Transverse colon (tissue), 4 donors: Measurements from ENCODE around the gene NEURL1. TPM values are rescaled to one million over a fixed set of nuclear protein-coding genes. Genes with fewer than 3 reads are reported as not detected.

ENCODE experiments used
- DNase-seq: peaks from one replicate; pipeline ENCODE4 v3.0.0-alpha.2; 2019
- H3K27ac ChIP-seq, 4 donors: fragments of 200-600 bp; sonication (generic); 2 replicates each; pipeline ENCODE4 v1.5.1; 2016 to 2018; ENCODE audit warnings: inconsistent platforms in 4 of 4
- H3K27me3 ChIP-seq: fragments of 200-600 bp; sonication (generic); 2 replicates; pipeline ENCODE4 v1.5.1; 2017; ENCODE audit warnings: inconsistent platforms
- H3K36me3 ChIP-seq, 4 donors: fragments of 200-600 bp; sonication (generic); 2 replicates each; pipeline ENCODE4 v1.5.1; 2017 to 2019; ENCODE audit warnings: inconsistent platforms in 4 of 4
- H3K4me1 ChIP-seq, 4 donors: fragments of 200-600 bp; sonication (generic); 2 replicates each; pipeline ENCODE4 v1.5.1; 2017 to 2020; ENCODE audit warnings: inconsistent platforms in 4 of 4
- H3K4me3 ChIP-seq, 4 donors: fragments of 200-600 bp; sonication (generic); 1 replicate in 1 of 4; 2 replicates in 3 of 4; pipeline versions ENCODE4 v1.5.1 to v1.6.1; 2017 to 2019; ENCODE audit warnings: inconsistent platforms in 4 of 4
- H3K9me3 ChIP-seq, 2 donors: fragments of 200-600 bp; sonication (generic); 2 replicates each; pipeline ENCODE4 v1.5.1; 2017 to 2019; ENCODE audit warnings: inconsistent platforms in 2 of 2
- EP300 ChIP-seq: sonication (generic); formaldehyde crosslinking; IDR thresholded peaks from one replicate; pipeline ENCODE4 v1.6.1; 2017; ENCODE audit warnings: antibody characterized with exemption, low read depth
- POLR2A ChIP-seq: fragments of 450-650 bp; IDR thresholded peaks from one replicate; pipeline ENCODE4 v1.6.1; 2016; ENCODE audit warnings: antibody characterized with exemption, mild to moderate bottlenecking, moderate library complexity
- POLR2AphosphoS5 ChIP-seq, 3 donors: sonication (generic); formaldehyde crosslinking; IDR thresholded peaks; one replicate each; pipeline ENCODE4 v1.6.1; 2016; ENCODE audit warnings: antibody characterized with exemption in 3 of 3
- WGBS, 2 donors: methylation state at CpG; one replicate each; pipeline ENCODE4 v1.1.5; 2018; ENCODE audit warnings: low coverage in 1 of 2; 5-methylcytosine and 5-hydroxymethylcytosine counted together
- in situ Hi-C, 4 donors: fragments of 200-750 bp; cut with MboI; loops; one replicate each; pipeline versions ENCODE4 v1.15.0 to v1.15.1; 2017; ENCODE audit warnings: low sequenced_read_pairs in 3 of 4, low pct_ligation_motif_present in 1 of 4, low pct_unique_long_range_greater_than_20kb in 1 of 4
- intact Hi-C: fragments of 100-400 bp; cut with DNase I; formaldehyde crosslinking; loops from one replicate; pipeline ENCODE4 v1.15.1; 2023; ENCODE audit warnings: low total_unique reads
- total RNA-seq, 4 donors: library from RNA; depleted of rRNA; stranded (reverse); fragments of >200 nt; gene quantifications; one replicate each; pipeline ENCODE4 v1.1.0, GENCODE V29; 2016
- TF ChIP-seq, protein P1 (sequence below), 5 experiments: fragments of 200-600 bp in 3 of 5; fragments of 450-650 bp in 2 of 5; sonication (generic) in 3 of 5; IDR thresholded peaks; 1 replicate in 2 of 5; 2 replicates in 3 of 5; pipeline ENCODE4 v1.5.1; 2016 to 2017; ENCODE audit warnings: antibody characterized with exemption in 5 of 5, inconsistent platforms in 3 of 5, mild to moderate bottlenecking in 2 of 5, moderate library complexity in 1 of 5

Gene NEURL1
- total RNA-seq, 4 donors from 2014 or later, result 36.7 to 177 (median 55.8) TPM

DNA sequence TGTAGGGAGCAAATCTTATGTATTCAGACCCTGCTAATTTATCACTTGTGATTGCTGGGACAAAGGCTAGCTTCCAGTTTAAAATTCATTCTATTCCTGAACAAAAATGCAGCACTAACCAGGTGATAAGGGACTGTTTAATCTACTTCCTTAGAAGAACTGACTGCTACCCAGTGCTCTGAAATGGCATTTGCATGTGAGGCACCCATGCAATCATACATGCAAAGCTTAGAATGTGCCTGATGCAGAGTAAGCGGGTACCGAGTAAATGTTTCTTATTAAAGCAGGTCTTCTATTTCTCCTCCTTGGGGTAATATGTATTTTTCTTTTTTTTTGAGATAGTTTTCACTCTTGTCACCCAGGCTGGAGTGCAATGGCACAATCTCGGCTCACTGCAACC is 54.5 kb downstream of the NEURL1 start:
- H3K4me3 ChIP-seq, result no peak overlapping the region
- no peak for DNase-seq
- in situ Hi-C loops, result no loop called here
- H3K9me3 ChIP-seq, result no peaks in the 10 kb centered on the region
- no peaks in the 10 kb centered on the region for H3K36me3 ChIP-seq
- no peaks in the 10 kb centered on the region for H3K27me3 ChIP-seq
- WGBS, 2 donors, result 88 to 95% methylated on average over 3 of the region's 3 CpGs
- TF ChIP-seq POLR2A, result no peak
- no peak for TF ChIP-seq EP300
- TF ChIP-seq POLR2AphosphoS5 (IDR thresholded peaks at IDR 0.05), result no peak
- TF ChIP-seq, protein P1, sequence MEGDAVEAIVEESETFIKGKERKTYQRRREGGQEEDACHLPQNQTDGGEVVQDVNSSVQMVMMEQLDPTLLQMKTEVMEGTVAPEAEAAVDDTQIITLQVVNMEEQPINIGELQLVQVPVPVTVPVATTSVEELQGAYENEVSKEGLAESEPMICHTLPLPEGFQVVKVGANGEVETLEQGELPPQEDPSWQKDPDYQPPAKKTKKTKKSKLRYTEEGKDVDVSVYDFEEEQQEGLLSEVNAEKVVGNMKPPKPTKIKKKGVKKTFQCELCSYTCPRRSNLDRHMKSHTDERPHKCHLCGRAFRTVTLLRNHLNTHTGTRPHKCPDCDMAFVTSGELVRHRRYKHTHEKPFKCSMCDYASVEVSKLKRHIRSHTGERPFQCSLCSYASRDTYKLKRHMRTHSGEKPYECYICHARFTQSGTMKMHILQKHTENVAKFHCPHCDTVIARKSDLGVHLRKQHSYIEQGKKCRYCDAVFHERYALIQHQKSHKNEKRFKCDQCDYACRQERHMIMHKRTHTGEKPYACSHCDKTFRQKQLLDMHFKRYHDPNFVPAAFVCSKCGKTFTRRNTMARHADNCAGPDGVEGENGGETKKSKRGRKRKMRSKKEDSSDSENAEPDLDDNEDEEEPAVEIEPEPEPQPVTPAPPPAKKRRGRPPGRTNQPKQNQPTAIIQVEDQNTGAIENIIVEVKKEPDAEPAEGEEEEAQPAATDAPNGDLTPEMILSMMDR (IDR thresholded peaks at IDR 0.05), result no peak
- intact Hi-C loops, result no loop called here
- H3K27ac ChIP-seq, result peak overlapping the region; percentile 39 to 71 (median 51)
- H3K4me1 ChIP-seq, result peaks cover 7 to 53% (median 30%) of the 10 kb centered on the region in 4 donors

DNA sequence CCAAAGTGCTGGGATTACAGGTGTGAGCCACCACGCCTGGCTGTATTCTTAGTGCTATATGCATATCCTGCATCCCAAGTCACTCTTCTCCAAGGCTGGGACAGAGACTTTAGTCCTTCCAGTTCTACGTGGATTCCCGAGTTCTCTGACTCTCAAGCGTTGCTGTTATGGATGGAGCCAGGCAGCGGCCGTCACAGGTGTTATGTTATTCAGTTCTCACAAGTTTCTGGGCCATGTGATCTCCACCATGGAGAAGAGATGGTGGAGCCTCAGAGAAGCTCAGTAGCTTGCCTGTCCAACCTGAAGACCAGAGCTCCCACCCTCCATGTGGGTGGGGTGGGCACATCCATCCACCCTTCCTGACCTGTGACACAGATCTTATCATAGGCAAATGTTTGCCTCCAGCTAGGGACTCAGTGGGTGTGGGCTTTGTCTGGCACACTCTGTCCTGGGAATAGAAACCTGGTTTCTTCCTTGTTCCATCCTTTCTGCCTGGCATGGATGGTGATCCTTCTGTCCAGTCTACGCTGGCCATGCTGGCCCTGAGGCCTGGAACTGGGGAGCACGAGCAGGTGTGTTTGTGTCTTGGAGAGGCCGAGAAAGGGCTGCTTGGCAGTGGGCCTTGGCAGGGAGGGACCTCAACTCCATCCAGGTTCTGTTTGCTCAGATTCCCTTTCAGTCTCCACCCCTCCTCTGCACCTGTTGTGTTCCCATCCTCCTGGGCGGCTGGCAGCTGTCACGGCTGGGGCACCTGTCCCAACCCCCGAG is 55.3 kb downstream of the NEURL1 start:
- in situ Hi-C loops (no loop called here), intact Hi-C loops (no loop called here)
- 68% methylated on average over 11 of the region's 12 CpGs; no CpG with 5 or more reads in 1 of the 2 donors for WGBS, 2 donors
- peak; percentile 67 for TF ChIP-seq EP300
- peak; percentile 42 to 74 (median 69) for TF ChIP-seq POLR2AphosphoS5 (IDR thresholded peaks at IDR 0.05)
- TF ChIP-seq, protein P1 (IDR thresholded peaks at IDR 0.05), result no peak
- TF ChIP-seq POLR2A, result no peak
- H3K4me3 ChIP-seq, result no peak overlapping the region
- peaks cover 3 to 48% (median 24%) of the 10 kb centered on the region in 4 donors for H3K4me1 ChIP-seq
- peak; percentile 56 for DNase-seq
- H3K36me3 ChIP-seq, result no peaks in the 10 kb centered on the region
- no peaks in the 10 kb centered on the region for H3K9me3 ChIP-seq
- H3K27ac ChIP-seq, result peak overlapping the region; percentile 44 to 71 (median 63)
- H3K27me3 ChIP-seq, result no peaks in the 10 kb centered on the region

DNA sequence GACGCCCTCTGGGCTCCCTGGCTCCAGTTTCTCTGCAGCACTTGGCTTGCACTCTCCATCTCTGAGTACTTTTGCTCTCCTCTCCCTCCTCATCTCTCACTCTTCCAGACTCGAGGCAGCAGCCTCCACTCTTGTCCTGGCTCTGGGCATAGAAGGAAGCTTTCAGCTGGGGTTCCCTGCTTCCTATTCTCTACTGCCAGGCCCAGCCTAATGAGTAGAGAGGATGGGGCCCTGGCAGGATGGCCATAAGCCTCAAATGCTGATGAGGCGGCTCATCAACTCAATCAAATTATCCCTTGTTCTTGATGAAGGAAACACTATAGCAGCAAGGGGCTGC is 55.8 kb downstream of the NEURL1 start:
- no peak overlapping the region for H3K4me3 ChIP-seq
- WGBS, 2 donors, result 62% methylated on average over 3 of the region's 3 CpGs; no CpG with 5 or more reads in 1 of the 2 donors
- no peak for TF ChIP-seq POLR2AphosphoS5 (IDR thresholded peaks at IDR 0.05)
- no peak for TF ChIP-seq EP300
- TF ChIP-seq, protein P1 (IDR thresholded peaks at IDR 0.05), result no peak
- TF ChIP-seq POLR2A, result no peak
- no peaks in the 10 kb centered on the region for H3K36me3 ChIP-seq
- in situ Hi-C loops, result no loop called here
- H3K27ac ChIP-seq, result peak overlapping the region; percentile 44 to 71 (median 63)
- intact Hi-C loops, result no loop called here
- no peaks in the 10 kb centered on the region for H3K9me3 ChIP-seq
- H3K4me1 ChIP-seq, result peaks cover 3 to 48% (median 24%) of the 10 kb centered on the region in 4 donors
- DNase-seq, result no peak
- H3K27me3 ChIP-seq, result no peaks in the 10 kb centered on the region

DNA sequence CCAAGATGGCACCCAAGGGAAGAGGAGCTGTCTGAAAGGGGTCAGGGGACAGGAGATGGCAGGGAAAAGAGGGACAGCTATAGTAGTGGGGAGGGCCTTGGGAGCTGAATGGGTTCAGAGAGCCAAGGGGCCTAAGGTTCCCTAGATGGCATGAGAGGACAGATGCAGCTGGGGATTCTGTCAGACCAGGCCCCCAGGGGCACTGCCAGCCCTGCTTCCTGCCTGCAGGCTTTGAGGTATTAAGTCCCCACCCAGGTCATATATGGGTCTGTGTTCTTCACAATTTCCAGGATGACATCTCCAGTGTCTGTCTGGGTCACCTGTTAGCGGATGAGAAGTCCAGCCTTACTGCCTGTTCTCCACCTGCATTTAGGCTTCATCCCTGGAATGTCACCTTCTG is 56.7 kb downstream of the NEURL1 start:
- TF ChIP-seq, protein P1 (IDR thresholded peaks at IDR 0.05), result no peak
- TF ChIP-seq EP300 (no peak), POLR2AphosphoS5 (IDR thresholded peaks at IDR 0.05) (no peak), POLR2A (no peak)
- no peaks in the 10 kb centered on the region for H3K36me3 ChIP-seq
- H3K27ac ChIP-seq, result peak overlapping the region; percentile 44 to 71 (median 63)
- intact Hi-C loops, result no loop called here
- H3K9me3 ChIP-seq, result no peaks in the 10 kb centered on the region
- peaks cover 3 to 42% (median 22%) of the 10 kb centered on the region in 4 donors for H3K4me1 ChIP-seq
- WGBS, 2 donors, result 93% methylated on average over 1 of the region's 1 CpG; no CpG with 5 or more reads in 1 of the 2 donors
- no peak overlapping the region for H3K4me3 ChIP-seq
- no peaks in the 10 kb centered on the region for H3K27me3 ChIP-seq
- DNase-seq, result no peak
- in situ Hi-C loops, result no loop called here
